Activated T-helper 1 cell treated with anti-CD3 and anti-CD28 coated beads, Interleukin-2, amount 50 U/mL, for 16 hours (primary cell): ENCODE measurements around the gene YBX1.
"Not testable (repeated sequence)": the region's sequence is repeated elsewhere in the genome, so short reads cannot be mapped to it uniquely, and the experiment has no call there.

ENCODE experiments used
- DNase-seq, 2 donors: peaks; one replicate each; pipeline ENCODE4 v3.0.0-alpha.2; 2020; ENCODE audit warnings: low read depth in 1 of 2, low spot score in 1 of 2

The YBX1 gene

GRCh38 chr1:42681741-42682483 is at the start of gene YBX1:
TSS of gene YBX1 (plus strand) at chr1:42682418. CDS start at chr1:42682566, 148 bp downstream.
- DNase-seq: peak; percentile 86 to 88

DNA sequence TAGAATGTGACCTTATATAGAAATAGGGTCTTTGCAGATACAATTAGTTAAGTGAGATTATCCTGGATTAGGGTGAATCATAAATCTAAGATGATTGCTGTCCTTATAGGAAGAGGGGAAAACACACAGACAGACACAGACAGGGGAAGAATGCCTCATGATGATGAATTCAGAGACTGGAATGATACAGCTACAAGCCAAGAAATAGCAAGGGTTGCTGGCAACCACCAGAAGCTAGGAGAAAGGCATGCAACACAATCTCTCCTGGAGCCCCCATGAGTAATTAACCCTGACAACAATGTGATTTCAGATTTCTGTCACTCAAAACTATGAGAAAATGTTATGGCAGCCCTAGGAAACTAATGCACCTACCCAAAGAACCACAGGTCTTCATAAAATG is 43.1 kb upstream of the YBX1 start:
- no peak for DNase-seq

DNA sequence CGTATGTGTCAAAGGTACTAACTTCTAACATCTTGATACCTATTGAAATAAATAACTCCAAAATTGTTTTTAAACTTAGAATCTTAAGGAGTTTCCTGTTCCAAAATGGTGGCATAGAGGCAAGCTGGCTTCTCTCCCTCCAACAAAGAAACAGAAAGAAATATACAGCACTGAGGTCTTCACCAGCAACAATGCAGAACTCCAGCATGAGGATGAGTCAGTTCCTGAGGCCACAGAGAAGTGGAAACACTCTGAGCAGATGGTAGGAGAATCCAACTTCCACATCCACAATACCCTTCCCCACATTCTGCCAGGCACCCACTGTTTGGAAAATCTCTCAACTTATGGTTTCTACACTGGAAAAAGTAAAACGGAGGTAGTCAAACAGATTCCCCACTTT is 36.2 kb upstream of the YBX1 start:
- DNase-seq: no peak

GRCh38 chr1:42657201-42657600 is 25.0 kb upstream of the YBX1 start:
- DNase-seq: no peak

- DNase-seq: peak; percentile 92 to 93
Measured at GRCh38 chr1:42657981-42658876, 24.0 kb upstream of the YBX1 start, which contains the start of gene PPIH. TSS of gene PPIH (plus strand) at chr1:42658423. CDS start at chr1:42658447, 24 bp downstream.

DNA sequence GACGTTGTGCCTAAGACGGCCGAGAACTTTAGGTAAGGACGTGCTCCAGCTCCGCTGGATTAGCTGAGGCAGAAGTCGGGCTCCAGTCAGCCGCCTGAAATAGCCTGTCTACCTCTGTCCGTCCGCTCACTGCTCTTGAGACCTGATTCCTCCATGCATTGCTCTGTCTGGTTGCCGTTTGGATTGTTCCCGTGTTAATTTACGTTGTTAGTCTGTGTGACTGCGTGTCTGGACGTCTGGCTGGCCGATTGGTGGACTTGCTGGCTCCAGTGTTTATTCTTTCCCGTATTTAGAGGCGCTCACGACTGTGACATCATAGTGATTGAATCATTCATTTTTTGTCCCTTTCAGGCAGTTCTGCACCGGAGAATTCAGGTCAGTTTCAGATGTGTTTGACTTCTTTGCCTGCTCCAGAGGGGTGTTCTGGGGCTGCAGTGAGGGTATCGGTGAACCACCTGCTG is 23.3 kb upstream of the YBX1 start:
- no peak for DNase-seq

DNA sequence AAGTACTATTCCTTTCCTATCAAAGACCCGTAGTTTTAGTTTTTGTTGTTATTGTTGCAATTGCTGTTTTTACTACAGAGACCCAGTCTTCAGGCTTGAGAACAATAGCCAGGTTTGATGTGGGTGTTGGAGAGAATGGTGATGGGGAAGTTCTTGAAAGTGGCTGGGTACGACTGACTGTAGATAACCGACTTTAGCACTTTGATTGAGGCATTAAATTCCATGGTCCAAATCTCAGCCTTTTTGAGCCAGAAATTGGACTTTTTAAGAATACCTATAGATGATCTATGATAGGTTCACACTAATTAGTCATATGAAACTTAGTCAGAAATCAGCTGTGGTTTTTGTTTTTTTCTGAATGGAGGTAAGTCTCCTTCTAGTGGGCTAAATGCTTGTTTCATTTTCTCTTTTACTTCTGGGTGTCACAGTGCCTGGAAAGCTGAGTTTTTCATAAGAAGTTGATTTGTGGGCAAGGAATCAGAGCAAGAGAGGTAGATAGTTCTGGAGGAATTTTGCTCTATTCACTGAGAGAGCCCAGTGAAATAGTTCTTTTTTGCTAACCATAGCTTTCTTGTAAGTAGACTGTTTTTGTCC is 21.2 kb upstream of the YBX1 start:
- no peak for DNase-seq

- no peak for DNase-seq
Measured at GRCh38 chr1:42669936-42670335, 12.3 kb upstream of the YBX1 start.

- no peak for DNase-seq
Measured at GRCh38 chr1:42670425-42670824, 11.8 kb upstream of the YBX1 start.

- DNase-seq: no peak
Measured at GRCh38 chr1:42674214-42674613, 8.0 kb upstream of the YBX1 start.

GRCh38 chr1:42674682-42675081 is 7.5 kb upstream of the YBX1 start:
- no peak for DNase-seq

- no peak for DNase-seq
Measured at GRCh38 chr1:42675467-42675866, 6.8 kb upstream of the YBX1 start.

DNA sequence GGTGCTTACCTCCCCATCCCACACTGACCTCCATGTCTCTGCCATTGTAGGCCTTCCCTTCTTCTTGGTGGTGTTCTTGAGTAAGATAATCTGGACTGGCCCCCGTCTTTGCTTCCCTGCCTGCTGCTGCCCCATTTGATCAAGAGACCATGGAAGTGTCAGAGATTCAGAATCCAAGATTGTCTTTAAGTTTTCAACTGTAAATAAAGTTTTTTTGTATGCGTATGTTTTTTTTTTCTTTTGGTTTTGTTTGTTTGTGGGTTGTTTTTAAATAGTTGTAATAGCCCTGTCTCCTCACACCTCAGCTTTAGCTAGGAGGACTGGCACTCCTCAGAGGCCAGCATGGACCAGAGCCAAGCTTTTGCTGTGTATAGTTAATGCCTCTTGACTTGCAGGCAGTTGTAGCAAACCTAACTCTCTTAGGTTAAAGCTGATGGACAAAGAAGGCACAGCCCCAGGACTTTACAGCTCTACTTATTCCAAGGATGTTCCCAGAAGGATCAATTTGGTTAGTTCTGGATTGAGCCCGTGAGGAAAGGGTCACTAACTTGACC is 5.6 kb upstream of the YBX1 start:
- DNase-seq: no peak

- DNase-seq: no peak
Measured at GRCh38 chr1:42679364-42679983, 2.7 kb upstream of the YBX1 start.

- DNase-seq: no peak
Measured at GRCh38 chr1:42680055-42680454, 2.2 kb upstream of the YBX1 start.

DNA sequence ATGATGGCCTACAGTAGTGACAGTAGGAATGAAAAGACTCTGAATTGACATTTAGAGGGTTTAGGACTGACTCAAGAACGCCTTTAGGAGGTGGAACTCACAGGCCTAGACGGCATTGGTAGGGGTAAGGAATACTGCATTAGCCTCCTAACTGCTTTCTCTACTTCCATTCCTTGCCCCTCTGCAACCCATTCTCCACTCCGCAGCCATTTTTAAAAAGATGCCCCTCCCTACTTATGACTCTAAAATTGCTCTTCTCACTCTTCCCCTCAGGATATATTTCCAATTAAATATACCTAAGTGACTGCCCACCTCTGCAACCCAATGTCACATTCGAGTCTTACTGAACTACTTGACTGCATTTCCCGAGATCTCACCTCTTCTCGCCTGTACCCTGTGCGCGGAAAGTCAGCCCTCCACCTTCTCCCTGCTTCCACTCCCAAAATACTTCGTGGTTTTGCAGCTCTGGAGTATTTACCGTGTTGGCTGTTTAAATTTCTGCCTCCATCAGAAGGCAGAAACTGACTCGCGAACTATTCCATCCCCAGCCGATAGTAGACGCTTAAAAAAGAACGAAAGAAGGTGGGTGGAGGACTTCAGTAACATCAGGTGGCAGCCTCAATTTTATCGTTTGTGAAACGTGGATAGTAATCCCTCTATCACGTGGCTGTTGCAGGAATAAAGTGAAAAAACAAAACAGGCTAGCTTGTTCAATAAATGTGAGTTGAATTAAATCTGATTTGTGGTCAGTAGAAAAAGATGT is 1.1 kb upstream of the YBX1 start:
- DNase-seq: no peak

GRCh38 chr1:42682484-42682738 is 193 bp downstream of the YBX1 start:
- not testable (repeated sequence) for DNase-seq

DNA sequence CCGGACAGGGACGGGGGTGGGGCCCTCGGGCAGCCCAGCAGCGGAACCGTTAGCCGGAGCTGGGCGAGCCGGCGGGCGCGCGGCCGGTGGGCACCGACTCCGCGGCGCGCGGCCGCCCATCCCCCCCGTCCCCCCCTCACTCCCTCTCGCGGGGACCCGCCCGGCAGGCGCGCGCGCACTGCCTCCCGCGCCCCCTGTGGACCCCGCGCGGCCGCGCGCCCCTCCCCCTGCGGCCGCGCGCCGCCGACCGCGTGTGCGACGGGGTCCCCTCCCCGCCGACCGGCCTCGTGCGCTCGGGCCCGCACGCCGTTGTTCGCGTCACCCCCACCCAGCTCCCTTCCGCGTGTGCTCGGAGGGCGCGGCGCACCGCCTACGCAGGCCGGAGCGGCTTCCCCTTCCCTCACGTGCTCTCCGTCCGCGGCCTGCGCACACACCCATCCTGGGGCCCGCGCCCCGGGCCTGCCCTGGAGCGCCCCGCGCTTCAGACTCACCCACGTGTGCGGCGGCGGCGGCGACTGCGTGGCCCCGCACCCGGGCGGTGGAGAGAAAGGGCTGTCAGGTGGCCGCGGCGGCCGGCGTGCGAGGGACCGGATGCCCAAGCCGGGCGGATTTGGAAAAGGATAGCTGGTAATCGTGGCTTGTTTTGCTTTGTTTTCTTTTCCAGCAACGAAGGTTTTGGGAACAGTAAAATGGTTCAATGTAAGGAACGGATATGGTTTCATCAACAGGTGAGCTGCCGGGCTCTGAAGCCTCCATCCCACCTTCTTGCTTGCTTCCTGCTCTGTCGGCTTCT is 717 bp downstream of the YBX1 start:
- DNase-seq: peak; percentile 17 to 50

- DNase-seq: no peak
Measured at GRCh38 chr1:42684139-42684538, 1.9 kb downstream of the YBX1 start.

GRCh38 chr1:42686418-42686817 is 4.2 kb downstream of the YBX1 start:
- DNase-seq: no peak
